Kidney tubule cell (primary cell): ENCODE results near the gene CFAP97D2.
"Not testable (repeated sequence)": the region's sequence is repeated elsewhere in the genome, so short reads cannot be mapped to it uniquely, and the experiment has no call there.

ENCODE experiments used
- DNase-seq: peaks from one replicate; pipeline ENCODE4 v3.0.0-alpha.2; 2018; ENCODE audit warnings: low spot score

Gene CFAP97D2

DNA sequence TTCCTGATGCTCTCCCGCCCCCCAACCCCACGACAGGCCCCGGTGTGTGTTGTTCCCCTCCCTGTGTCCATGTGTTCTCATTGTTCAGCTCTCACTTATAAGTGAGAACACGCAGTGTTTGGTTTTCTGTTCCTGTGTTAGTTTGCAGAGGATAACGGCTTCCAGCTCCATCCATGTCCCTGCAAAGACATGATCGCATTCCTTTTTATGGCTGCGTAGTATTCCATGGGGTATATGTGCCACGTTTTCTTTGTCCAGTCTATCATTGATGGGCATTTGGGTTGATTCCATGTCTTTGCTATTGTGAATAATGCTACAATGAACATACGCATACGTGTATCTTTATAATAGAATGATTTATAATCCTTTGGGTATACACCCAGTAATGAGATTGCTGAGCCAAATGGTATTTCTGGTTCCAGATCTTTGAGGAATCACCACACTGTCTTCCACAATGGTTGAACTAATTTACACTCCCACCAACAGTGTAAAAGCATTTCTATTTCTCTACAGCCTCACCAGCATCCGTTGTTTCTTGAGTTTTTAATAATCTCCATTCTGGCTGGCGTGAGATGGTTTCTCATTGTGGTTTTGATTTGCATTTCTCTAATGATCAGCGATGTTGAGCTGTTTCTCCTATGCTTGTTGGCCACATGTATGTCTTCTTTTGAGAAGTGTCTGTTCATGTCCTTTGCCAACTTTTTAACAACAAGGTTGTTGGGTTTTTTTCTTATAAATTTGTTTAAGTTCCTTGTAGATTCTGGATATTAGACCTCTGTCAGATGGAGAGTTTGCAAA is 20.0 kb upstream of the CFAP97D2 start:
- DNase-seq: not testable (repeated sequence)

DNA sequence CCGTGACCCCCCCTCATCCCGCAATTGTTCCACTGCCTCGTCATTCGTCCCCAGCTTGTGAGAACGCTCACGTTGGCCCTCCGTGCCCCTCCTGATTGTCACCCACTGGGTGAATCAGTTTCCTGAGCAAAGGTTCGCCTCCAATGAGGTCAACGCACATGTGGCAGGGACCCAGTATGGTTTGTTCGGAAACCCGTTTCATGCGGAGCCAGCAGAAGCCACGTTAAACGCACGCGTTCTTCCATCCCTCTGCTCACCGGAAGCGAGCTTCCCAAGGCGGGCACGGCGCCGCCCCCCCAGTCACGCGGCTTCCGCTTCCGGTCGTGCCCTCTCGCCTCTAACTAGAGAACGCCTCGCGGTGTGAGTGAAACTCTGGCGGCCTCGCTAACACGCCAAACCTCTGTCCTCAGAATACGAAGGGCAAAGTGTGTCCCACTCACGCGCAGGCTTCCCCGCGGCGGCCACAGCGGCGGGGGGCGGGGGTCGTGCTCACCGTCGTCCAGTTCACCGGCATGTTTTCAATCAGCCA is 18.0 kb upstream of the CFAP97D2 start:
- DNase-seq: no peak

DNA sequence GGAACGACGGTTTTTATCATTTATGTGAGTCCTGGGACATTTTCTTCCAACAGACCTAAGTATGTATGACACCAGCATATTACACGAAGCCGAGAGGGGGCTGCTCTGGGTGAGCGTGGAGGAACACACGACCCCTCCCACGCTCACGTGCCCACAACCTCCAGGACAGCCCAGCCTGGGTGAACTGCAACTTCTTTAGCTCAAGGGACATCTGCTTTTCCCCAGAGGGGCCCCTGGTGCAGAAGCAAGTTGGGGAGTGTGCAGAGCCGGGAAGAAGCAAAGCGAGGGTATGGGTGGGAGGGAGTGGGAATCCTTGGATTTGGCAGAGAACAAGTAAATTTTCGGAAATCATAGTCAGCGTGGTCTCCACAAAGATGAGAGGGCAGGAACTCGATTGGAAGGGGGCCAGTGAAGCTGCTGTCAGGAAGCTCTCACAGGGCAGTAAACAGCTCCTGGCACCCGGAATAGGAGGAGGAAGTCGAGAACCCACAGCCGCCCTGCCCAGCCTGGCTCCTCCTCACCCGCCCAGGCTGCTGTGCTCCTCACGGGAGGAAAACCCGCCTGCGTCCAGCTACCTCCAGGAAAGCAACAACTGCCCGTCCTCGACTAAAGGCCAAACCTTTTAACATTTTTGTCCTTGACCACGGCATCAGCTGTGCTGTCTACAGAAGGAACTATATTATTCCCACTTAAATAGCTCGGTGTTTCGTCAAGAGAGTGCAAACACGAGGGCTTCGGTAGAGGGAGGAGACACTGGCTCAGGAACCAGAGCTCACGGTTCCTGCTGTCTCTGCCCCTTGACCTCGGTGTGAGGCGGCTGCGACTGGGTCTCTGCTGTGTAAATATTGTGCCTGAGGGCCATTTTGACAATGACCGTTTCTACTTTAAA is 17.2 kb upstream of the CFAP97D2 start:
- peak; percentile 17 for DNase-seq

DNA sequence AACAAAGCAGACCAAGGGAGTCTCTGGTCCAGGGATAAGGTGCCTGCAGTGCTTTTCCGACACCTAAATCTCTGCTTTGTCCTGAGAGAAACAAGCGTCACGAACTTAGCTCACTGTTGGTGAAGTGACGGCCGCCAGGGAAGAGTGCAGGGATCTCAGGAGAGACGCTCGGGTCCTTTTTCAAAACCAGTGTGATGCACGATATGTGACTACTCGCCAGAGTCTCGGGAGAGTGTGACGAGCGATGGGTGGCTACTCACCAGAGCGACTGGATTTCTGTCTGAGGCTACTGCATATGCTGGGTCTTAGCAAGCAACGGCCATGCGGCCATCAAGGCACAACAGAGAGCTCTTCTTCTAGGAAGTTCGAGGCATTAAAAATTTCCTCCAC is 16.5 kb upstream of the CFAP97D2 start:
- DNase-seq: no peak

DNA sequence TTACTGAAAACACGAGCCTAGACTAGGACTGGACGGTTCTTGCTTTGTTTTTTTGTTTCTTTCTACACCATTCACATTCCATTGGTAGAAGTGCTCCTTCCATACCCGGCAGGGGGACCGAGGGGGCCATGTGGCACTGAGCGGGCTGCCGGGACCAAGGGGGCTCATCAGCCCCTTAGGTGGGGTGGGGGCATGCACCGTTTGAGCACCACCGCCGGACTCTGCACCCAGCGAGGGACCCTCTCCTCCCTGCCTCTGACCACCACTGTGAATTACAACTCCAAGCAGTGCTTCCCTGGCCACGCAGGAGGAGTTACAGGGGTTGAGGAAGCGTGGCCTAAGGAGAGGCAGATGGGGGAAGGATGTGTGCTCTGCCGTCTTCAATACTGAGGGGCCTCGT is 15.0 kb upstream of the CFAP97D2 start:
- DNase-seq: no peak

DNA sequence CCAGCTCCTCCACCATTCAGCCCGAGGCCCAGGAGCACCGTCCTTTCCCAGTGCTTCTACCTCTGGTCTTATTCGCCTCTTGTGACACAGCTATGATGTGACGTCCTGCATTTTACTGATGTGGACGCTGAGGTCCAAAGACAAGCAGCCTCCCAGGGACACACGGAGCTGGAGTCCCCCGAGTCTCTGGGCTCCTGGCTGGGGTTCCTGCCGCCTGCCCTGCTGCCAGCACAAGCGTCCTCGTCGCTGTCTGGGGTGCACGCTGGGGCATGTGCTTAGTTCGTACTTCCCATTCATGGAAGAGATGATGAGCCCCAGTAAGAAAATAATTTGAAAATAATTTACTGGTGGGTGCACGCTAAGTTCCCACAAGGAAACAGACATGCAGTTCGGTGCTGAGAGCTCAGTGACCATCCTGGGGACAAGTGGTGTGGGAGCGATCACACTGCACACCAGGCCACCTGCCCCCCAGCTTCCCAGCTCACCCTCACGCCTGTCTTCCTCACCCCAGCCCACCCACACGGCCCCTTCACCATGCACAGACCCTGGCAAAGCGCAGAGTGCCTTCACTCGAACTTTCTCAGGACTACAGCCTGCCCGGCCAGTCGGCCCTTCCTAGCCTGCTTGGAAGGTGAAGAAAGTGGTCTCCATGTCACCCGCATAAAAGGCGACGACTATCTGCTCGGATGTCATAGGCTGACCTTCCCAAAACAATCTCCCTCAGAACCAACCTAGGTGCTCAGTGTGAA is 14.2 kb upstream of the CFAP97D2 start:
- DNase-seq: no peak

DNA sequence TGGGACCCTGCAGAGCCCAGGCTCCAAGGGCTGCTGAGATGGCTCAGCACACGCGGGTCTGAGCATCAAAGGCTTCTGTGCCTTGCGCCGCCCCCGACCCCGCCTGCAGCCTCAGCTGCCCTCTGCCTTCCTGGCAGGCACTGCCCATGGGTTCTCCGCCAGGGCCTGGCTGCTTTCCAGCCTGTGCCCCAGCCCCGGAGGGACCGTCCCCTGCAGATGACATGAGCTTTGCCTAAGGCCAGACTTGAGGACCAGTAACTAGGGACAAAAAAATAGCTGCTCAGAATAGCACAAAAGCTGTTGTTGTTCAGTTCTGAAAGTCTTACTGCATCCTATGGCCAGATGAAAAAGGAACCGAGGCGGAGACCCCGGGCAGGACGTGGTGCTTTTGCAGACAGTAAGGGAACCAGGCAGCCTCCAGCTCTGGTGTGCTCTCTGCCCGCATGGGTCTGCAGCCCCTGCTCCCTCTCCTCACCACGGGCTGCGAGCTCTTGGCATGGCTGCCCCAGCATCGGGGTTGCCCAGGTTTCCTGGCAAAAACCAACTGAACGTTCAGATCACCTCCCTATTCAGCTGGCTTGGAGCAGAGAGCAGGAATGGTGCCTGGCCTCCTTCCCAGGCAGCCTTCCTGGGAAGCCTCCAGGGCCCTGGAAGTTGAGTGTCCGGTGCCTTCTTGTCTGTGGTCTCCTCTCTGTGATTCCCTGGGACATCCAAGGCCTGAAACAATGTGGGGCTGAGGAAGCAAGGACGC is 12.5 kb upstream of the CFAP97D2 start:
- DNase-seq: no peak

DNA sequence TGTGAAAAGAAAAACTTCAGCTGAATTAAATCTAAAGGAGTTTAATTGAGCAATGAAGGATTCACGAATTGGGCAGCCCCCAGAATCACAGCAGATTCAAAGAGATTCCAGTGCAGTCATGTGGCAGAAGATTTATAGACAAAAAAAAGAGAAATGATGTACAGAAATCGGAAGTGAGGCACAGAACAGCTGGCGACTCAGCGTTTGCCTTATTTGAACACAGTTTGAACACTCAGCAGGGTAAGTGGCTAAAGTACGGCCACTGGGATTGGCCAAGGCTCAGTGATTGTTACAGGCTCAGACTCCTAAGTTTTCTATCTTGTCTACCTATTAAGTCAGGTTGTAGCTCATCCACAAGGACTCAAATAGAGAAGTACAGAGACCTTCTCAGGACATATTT is 11.6 kb upstream of the CFAP97D2 start:
- no peak for DNase-seq

DNA sequence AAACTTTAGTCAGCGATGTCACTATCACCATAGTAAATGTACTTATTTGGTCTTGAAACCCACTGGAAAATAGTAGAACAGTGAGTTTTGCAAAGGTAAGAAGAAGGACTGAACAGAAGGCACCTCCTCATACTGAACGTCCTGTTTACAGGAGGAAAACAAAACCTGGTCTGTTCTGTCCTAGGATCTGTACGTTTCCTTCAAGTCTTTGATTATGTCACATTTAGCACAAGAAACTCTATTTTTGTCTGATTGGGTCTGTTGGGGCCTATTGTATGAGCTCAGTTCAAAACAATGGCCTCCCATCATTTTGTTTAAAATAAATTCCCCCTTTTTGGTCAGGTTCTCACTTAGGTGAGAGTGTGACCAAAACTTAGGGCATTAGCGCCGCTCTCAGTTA is 11.2 kb upstream of the CFAP97D2 start:
- DNase-seq: no peak

DNA sequence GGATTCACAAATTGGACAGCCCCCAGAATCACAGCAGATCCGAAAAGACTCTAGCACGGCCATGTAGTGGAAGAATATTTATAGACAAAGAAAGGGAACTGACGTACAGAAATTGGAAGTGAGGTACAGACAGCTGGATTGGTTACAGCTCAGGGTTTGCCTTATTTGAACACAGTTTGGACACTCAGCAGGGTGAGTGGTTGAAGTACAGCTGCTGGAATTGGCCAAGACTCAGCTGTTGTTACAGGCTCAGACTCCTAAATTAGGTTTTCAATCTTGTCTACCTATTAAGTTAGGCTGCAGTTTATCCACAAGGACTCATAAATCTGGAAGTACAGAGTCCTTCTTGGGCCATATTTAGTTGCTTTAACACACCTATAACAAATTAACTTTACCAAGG is 5.8 kb upstream of the CFAP97D2 start:
- DNase-seq: no peak

DNA sequence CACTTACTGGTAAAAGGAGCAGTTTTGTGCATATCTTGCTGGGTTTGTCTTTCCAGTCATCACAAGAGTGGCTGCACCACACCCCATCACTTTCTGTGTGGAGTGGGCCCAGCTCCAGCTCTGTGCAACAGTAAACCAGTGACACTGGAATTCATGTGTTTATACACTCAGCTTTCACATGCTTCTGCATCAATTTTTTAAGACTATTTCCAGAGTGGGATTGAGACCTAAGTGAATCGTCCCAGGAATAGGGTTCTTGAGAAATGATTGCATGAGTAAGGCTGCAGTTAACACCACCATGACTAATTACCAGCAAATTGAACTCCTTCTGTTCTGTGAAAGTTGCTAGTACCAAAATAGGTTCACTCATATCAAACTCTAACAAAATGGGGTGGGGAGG is 5.3 kb upstream of the CFAP97D2 start:
- no peak for DNase-seq

DNA sequence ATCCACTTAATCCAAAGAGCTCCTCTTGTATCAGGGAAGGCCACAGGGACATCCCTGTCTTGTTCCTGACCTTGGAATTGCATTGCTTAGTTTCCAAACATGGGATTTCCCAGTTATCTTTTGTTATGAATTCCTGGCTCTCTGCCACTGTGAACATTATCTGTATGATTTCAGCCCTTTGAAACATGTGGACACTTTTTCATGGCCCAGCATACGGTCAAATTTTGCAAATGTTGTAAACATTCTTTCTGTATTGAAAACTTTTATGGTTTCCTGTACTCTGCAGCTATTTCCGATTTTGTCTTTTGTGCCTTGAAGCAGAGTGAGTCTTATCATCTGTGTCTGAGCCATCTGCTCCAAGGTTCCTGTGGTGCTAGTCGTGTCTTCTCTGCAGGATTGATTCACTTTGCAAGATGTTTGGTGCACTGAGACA is 4.5 kb upstream of the CFAP97D2 start:
- DNase-seq: no peak

DNA sequence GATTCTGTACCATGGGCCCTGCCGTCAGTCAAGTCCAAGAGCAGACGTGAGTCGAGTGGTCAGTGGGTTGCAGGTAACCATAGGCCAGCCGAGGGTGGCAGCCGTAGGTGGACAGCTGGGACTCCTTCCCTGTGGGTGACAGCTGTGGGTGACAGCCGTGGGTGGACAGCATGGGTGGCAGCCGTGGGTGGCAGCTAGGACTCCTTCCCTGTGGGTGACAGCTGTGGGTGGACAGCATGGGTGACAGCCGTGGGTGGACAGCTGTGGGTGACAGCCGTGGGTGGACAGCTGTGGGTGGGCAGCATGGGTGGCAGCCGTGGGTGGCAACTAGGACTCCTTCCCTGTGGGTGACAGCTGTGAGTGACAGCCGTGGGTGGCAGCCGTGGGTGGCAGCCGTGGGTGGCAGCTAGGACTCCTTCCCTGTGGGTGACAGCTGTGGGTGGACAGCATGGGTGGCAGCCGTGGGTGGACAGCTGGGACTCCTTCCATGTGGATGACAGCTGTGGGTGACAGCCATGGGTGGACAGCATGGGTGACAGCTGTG is 2.6 kb upstream of the CFAP97D2 start:
- DNase-seq: not testable (repeated sequence)

DNA sequence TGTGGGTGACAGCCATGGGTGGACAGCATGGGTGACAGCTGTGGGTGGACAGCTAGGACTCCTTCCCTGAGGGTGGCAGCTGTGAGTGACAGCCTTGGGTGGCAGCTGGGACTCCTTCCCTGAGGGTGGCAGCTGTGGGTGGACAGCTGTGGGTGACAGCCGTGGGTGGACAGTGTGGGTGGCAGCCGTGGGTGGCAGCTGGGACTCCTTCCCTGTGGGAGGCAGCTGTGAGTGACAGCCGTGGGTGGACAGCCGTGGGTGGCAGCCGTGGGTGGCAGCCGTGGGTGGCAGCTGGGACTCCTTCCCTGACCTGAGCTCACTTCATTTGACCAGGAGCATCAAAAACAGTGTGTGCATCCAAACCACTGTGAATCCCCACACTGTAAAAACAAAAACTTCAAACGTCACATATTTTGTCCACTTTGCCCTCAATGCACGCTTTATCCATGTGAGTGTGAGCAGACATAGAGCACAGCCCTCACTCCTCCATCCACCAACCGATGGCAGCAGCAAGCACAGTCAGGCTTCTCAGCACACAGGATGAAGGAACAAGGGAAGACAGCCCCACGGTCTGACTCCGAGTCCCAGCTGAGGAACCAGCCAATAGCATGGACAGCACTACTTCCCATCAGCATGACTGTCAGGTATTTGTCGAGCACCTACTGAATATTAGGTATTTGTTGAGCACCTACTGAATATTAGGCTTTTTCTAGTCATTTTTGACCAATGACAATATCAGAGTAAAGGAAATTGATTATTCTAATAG is 1.6 kb upstream of the CFAP97D2 start:
- DNase-seq: no peak

DNA sequence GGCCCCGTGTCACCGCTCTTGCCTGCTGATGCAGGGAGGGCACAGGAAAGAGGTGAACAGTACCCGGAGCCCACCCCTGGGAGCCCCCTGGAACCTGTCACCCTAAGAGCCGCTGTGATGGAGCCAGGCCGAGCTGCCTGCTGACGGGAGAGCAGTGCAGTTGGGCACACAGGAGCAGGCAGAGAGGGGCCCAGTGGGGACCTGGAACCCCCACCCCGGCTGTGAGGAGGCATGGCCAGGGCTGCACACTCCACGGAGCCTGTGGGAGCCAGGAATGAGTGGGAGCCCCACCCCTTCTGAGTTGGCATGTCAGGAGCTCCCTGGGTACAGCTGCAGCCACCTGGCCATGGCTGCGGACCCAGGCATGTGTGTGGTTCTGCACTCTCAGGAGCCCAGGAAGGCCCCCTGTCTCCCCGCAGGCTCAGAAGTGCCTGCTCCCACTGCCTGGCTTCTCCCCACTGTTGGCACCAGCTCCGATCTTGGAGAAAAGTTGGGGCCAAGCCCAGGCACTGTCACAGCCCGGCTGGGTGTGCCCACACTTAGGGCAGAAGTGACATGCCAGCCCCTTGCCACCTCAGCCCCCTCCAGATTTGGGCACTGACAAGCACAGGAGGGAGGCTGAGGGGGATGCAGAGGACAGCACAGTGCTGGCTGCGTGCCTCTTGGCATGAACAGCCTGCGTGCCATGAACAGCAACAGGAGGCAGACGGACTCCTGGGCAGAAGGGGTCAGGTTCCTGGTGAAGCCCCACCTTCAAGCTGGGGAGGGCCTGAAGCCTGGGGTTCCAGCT is 6.3 kb downstream of the CFAP97D2 start:
- no peak for DNase-seq

DNA sequence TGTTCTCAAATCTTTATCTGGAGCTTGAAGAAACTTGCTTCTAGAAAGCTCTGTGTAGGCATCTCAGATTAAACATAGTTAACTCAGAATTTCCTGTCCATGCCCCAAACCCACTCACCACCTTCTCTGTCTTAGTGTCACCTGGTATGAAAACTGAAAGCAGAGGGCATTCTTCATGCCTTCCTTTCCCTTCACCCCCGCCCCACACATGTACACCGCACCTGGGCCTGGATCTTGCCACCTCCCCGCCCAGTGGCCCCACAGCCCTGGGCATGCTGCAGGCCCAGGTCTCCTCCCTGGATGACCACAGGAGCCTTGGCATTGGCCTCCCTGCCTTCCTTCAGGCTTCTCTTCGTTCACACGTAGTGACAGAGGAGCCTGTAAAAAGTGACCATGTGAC is 15.8 kb downstream of the CFAP97D2 start:
- no peak for DNase-seq

DNA sequence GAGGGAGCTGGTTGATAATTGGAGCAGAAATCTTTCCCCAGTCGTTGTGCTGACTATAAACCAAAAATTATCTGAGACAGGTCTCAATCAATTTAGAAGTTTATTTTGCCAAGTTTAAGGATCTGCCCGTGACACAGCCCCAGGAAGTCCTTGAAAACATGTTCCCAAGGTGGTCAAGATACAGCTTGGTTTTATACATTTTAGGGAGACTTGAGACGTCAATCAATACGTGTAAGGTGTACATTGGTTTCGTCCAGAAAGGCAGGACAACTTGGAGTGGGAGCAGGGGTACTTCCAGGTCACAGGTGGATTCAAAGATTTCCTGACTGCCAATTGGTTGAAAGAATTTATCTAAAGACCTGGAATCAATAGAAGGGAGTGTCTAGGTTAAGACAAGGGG is 17.6 kb downstream of the CFAP97D2 start:
- no peak for DNase-seq

DNA sequence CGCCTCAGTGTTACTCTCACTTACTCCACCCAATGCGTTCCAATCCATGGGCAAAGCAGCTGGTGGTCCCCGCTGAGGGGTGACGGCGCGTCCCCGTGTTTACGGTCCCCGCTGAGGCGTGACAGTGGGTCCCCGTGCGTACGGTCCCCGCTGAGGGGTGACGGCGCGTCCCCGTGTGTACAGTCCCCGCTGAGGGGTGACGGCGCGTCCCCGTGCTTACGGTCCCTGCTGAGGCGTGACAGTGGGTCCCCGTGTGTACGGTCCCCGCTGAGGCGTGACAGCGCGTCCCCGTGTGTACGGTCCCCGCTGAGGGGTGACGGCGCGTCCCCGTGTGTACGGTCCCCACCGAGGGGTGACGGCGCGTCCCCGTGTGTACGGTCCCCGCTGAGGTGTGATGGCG is 19.5 kb downstream of the CFAP97D2 start:
- DNase-seq: no peak

DNA sequence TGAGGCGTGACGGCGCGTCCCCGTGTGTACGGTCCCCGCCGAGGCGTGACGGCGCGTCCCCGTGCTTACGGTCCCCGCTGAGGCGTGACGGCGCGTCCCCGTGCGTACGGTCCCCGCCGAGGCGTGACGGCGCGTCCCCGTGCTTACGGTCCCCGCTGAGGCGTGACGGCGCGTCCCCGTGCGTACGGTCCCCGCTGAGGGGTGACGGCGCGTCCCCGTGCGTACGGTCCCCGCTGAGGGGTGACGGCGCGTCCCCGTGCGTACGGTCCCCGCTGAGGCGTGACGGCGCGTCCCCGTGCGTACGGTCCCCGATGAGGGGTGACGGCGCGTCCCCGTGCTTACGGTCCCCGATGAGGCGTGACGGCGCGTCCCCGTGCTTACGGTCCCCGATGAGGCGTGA is 20.5 kb downstream of the CFAP97D2 start:
- not testable (repeated sequence) for DNase-seq

DNA sequence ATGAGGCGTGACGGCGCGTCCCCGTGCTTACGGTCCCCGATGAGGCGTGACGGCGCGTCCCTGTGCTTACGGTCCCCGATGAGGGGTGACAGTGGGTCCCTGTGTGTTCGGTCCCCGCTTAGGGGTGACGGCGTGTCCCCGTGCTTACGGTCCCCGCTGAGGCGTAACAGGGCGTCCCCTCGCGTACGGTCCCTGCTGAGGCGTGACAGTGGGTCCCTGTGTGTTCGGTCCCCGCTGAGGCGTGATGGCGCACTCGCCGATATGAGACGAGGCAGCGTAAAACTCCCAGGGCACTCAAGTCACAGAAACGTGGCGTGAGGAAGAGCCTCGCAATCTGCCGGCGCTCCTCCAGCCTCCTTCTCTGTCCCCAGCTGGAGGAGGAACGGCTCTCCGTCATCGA is 20.9 kb downstream of the CFAP97D2 start:
- no peak for DNase-seq
